HEK293 (cell line): ENCODE results near the gene REC8.

ENCODE experiments used
- BCL11B ChIP-seq: fragments of 450-650 bp; formaldehyde crosslinking; IDR thresholded peaks from 2 replicates; pipeline ENCODE4 v1.5.1; 2016; ENCODE audit warnings: low read depth, missing biosample characterization, missing genetic modification characterization
- HOXD13 ChIP-seq: sonication (generic); formaldehyde crosslinking; IDR thresholded peaks from 2 replicates; pipeline ENCODE4 v1.8.0; 2022; ENCODE audit warnings: missing genetic modification reagents, borderline replicate concordance
- IKZF3 ChIP-seq: fragments of 450-650 bp; IDR thresholded peaks from 2 replicates; pipeline ENCODE4 v1.5.0; 2018; ENCODE audit warnings: missing biosample characterization, mild to moderate bottlenecking, missing genetic modification characterization, moderate library complexity
- PBX3 ChIP-seq: sonication (generic); formaldehyde crosslinking; IDR thresholded peaks from 2 replicates; pipeline ENCODE4 v1.8.1; 2022; ENCODE audit warnings: mild to moderate bottlenecking, moderate library complexity, missing genetic modification reagents
- PRDM2 ChIP-seq: fragments of 450-650 bp; formaldehyde crosslinking; IDR thresholded peaks from 2 replicates; pipeline ENCODE4 v1.5.1; 2016; ENCODE audit warnings: missing biosample characterization, missing genetic modification characterization, borderline replicate concordance
- SCRT1 ChIP-seq: fragments of 450-650 bp; formaldehyde crosslinking; IDR thresholded peaks from 2 replicates; pipeline ENCODE4 v1.5.1; 2016; ENCODE audit warnings: missing biosample characterization, missing genetic modification characterization, borderline replicate concordance
- ZBTB48 ChIP-seq: fragments of 450-650 bp; formaldehyde crosslinking; IDR thresholded peaks from 2 replicates; pipeline ENCODE4 v1.5.1; 2016; ENCODE audit warnings: missing biosample characterization, missing genetic modification characterization
- ZEB2 ChIP-seq: fragments of 450-650 bp; formaldehyde crosslinking; IDR thresholded peaks from 2 replicates; pipeline ENCODE4 v1.5.1; 2016; ENCODE audit warnings: missing biosample characterization, missing genetic modification characterization
- ZNF140 ChIP-seq: fragments of 450-650 bp; formaldehyde crosslinking; IDR thresholded peaks from 2 replicates; pipeline ENCODE4 v1.5.1; 2016; ENCODE audit warnings: missing biosample characterization, missing genetic modification characterization
- ZNF169 ChIP-seq: fragments of 450-650 bp; formaldehyde crosslinking; IDR thresholded peaks from 2 replicates; pipeline ENCODE4 v1.5.1; 2016; ENCODE audit warnings: missing biosample characterization, missing genetic modification characterization
- ZNF266 ChIP-seq: fragments of 450-650 bp; formaldehyde crosslinking; IDR thresholded peaks from 2 replicates; pipeline ENCODE4 v1.5.1; 2016; ENCODE audit warnings: missing biosample characterization, missing genetic modification characterization, low read depth
- ZNF324 ChIP-seq: fragments of 450-650 bp; formaldehyde crosslinking; IDR thresholded peaks from 2 replicates; pipeline ENCODE4 v1.5.1; 2016; ENCODE audit warnings: missing biosample characterization, missing genetic modification characterization
- ZNF335 ChIP-seq: fragments of 450-650 bp; formaldehyde crosslinking; conservative IDR thresholded peaks from 2 replicates; pipeline ENCODE4 v1.5.1; 2016; ENCODE audit warnings: missing biosample characterization, missing genetic modification characterization
- ZNF350 ChIP-seq: fragments of 450-650 bp; formaldehyde crosslinking; IDR thresholded peaks from 2 replicates; pipeline ENCODE4 v1.5.0; 2017; ENCODE audit warnings: missing biosample characterization, mild to moderate bottlenecking, missing genetic modification characterization
- ZNF48 ChIP-seq: fragments of 450-650 bp; formaldehyde crosslinking; IDR thresholded peaks from 2 replicates; pipeline ENCODE4 v1.5.1; 2016; ENCODE audit warnings: missing biosample characterization, missing genetic modification characterization
- ZNF600 ChIP-seq: fragments of 450-650 bp; formaldehyde crosslinking; IDR thresholded peaks from 2 replicates; pipeline ENCODE4 v1.5.1; 2016; ENCODE audit warnings: missing biosample characterization, missing genetic modification characterization
- ZNF654 ChIP-seq: fragments of 450-650 bp; formaldehyde crosslinking; IDR thresholded peaks from 2 replicates; pipeline ENCODE4 v1.5.1; 2016; ENCODE audit warnings: low read depth, missing biosample characterization, missing genetic modification characterization
- ZNF747 ChIP-seq: fragments of 450-650 bp; formaldehyde crosslinking; IDR thresholded peaks from 2 replicates; pipeline ENCODE4 v1.5.1; 2016; ENCODE audit warnings: missing biosample characterization, missing genetic modification characterization
- ZNF776 ChIP-seq: fragments of 450-650 bp; formaldehyde crosslinking; IDR thresholded peaks from 2 replicates; pipeline ENCODE4 v1.5.0; 2017; ENCODE audit warnings: missing biosample characterization, missing genetic modification characterization, borderline replicate concordance
- ZNF830 ChIP-seq: fragments of 450-650 bp; IDR thresholded peaks from 2 replicates; pipeline ENCODE4 v1.5.0; 2018; ENCODE audit warnings: missing biosample characterization, missing genetic modification characterization, low read depth, mild to moderate bottlenecking, moderate library complexity
- TF ChIP-seq, protein P1 (sequence below): fragments of 450-650 bp; formaldehyde crosslinking; IDR thresholded peaks from 2 replicates; pipeline ENCODE4 v1.5.1; 2017; ENCODE audit warnings: missing biosample characterization, mild to moderate bottlenecking, missing genetic modification characterization, moderate library complexity
- TF ChIP-seq, protein P2 (sequence below): fragments of 450-650 bp; IDR thresholded peaks from 2 replicates; pipeline ENCODE4 v1.5.1; 2018; ENCODE audit warnings: missing biosample characterization, missing genetic modification characterization
- TF ChIP-seq, protein P3 (sequence below): fragments of 450-650 bp; formaldehyde crosslinking; IDR thresholded peaks from 2 replicates; pipeline ENCODE4 v1.5.1; 2016; ENCODE audit warnings: missing biosample characterization, missing genetic modification characterization, borderline replicate concordance
- TF ChIP-seq, protein P4 (sequence below): fragments of 450-650 bp; formaldehyde crosslinking; IDR thresholded peaks from 2 replicates; pipeline ENCODE4 v1.5.1; 2016; ENCODE audit warnings: missing biosample characterization, missing genetic modification characterization

The REC8 gene

GRCh38 chr14:24179961-24180796 lies 8.3 kb downstream of the REC8 start (continued):
- TF ChIP-seq, protein P1, sequence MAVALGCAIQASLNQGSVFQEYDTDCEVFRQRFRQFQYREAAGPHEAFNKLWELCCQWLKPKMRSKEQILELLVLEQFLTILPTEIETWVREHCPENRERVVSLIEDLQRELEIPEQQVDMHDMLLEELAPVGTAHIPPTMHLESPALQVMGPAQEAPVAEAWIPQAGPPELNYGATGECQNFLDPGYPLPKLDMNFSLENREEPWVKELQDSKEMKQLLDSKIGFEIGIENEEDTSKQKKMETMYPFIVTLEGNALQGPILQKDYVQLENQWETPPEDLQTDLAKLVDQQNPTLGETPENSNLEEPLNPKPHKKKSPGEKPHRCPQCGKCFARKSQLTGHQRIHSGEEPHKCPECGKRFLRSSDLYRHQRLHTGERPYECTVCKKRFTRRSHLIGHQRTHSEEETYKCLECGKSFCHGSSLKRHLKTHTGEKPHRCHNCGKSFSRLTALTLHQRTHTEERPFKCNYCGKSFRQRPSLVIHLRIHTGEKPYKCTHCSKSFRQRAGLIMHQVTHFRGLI: no peak
- TF ChIP-seq ZNF747 (tag by site-specific recombination): no peak
- TF ChIP-seq PBX3 (CRISPR knock-in tag): no peak
- no peak for TF ChIP-seq HOXD13
- no peak for TF ChIP-seq BCL11B
- no peak for TF ChIP-seq ZNF776 (tag by site-specific recombination)
- TF ChIP-seq ZNF324: 0 out of 2 replicates have a peak, but pooled peaks have one; percentile 39
- TF ChIP-seq, protein P2, sequence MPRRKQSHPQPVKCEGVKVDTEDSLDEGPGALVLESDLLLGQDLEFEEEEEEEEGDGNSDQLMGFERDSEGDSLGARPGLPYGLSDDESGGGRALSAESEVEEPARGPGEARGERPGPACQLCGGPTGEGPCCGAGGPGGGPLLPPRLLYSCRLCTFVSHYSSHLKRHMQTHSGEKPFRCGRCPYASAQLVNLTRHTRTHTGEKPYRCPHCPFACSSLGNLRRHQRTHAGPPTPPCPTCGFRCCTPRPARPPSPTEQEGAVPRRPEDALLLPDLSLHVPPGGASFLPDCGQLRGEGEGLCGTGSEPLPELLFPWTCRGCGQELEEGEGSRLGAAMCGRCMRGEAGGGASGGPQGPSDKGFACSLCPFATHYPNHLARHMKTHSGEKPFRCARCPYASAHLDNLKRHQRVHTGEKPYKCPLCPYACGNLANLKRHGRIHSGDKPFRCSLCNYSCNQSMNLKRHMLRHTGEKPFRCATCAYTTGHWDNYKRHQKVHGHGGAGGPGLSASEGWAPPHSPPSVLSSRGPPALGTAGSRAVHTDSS (tag by site-specific recombination): no peak
- TF ChIP-seq ZNF600: peak; percentile 94
- no peak for TF ChIP-seq PRDM2 (tag by site-specific recombination)
- TF ChIP-seq, protein P3, sequence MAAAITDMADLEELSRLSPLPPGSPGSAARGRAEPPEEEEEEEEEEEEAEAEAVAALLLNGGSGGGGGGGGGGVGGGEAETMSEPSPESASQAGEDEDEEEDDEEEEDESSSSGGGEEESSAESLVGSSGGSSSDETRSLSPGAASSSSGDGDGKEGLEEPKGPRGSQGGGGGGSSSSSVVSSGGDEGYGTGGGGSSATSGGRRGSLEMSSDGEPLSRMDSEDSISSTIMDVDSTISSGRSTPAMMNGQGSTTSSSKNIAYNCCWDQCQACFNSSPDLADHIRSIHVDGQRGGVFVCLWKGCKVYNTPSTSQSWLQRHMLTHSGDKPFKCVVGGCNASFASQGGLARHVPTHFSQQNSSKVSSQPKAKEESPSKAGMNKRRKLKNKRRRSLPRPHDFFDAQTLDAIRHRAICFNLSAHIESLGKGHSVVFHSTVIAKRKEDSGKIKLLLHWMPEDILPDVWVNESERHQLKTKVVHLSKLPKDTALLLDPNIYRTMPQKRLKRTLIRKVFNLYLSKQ (tag by site-specific recombination): no peak
- TF ChIP-seq ZBTB48 (tag by site-specific recombination): no peak
- peak; percentile 67; the same call in 1 of the 2 replicates for TF ChIP-seq ZEB2 (tag by site-specific recombination)
- TF ChIP-seq SCRT1 (tag by site-specific recombination): no peak
- TF ChIP-seq ZNF654 (tag by site-specific recombination): no peak
- no peak for TF ChIP-seq IKZF3 (tag by site-specific recombination)
- TF ChIP-seq ZNF335 (tag by site-specific recombination): peak; percentile 38
- TF ChIP-seq ZNF830 (tag by site-specific recombination): no peak
- TF ChIP-seq ZNF266 (tag by site-specific recombination): no peak
- TF ChIP-seq ZNF48: no peak
- TF ChIP-seq, protein P4, sequence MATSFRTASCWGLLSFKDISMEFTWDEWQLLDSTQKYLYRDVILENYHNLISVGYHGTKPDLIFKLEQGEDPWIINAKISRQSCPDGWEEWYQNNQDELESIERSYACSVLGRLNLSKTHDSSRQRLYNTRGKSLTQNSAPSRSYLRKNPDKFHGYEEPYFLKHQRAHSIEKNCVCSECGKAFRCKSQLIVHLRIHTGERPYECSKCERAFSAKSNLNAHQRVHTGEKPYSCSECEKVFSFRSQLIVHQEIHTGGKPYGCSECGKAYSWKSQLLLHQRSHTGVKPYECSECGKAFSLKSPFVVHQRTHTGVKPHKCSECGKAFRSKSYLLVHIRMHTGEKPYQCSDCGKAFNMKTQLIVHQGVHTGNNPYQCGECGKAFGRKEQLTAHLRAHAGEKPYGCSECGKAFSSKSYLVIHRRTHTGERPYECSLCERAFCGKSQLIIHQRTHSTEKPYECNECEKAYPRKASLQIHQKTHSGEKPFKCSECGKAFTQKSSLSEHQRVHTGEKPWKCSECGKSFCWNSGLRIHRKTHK (tag by site-specific recombination): no peak
- TF ChIP-seq ZNF140 (tag by site-specific recombination): no peak
- TF ChIP-seq ZNF169 (tag by site-specific recombination): no peak
- no peak for TF ChIP-seq ZNF350 (tag by site-specific recombination)
